Ovary (tissue), 9 donors: ENCODE measurements around the gene LDAH. TPM values are rescaled to one million over a fixed set of nuclear protein-coding genes. Genes with fewer than 3 reads are reported as not detected.
A peak's percentile ranks its signal among the peaks of the same experiment; 100 is the strongest.

Source experiments
- DNase-seq, 5 donors: peaks; one replicate each; pipeline ENCODE4 v3.0.0-alpha.2; 2019 to 2020
- H3K27ac ChIP-seq, 2 donors: fragments of 200-600 bp; one replicate each; pipeline versions ENCODE4 v1.5.1 to v1.8.0; 2019 to 2022
- H3K27me3 ChIP-seq: fragments of 200-600 bp; one replicate; pipeline ENCODE4 v1.8.0; 2022
- H3K36me3 ChIP-seq: fragments of 200-600 bp; sonication (generic); one replicate; pipeline ENCODE4 v1.5.1; 2019
- H3K4me1 ChIP-seq: one replicate; pipeline ENCODE4 v1.8.1; 2013; ENCODE audit warnings: mild to moderate bottlenecking, moderate library complexity; ENCODE audit not compliant: insufficient read depth
- H3K4me3 ChIP-seq: fragments of 200-600 bp; sonication (generic); one replicate; pipeline ENCODE4 v1.5.1; 2017
- H3K9me3 ChIP-seq, 2 donors: fragments of 200-600 bp in 1 of 2; sonication (generic) in 1 of 2; one replicate each; pipeline versions ENCODE4 v1.5.1 to v1.8.1; 2013 to 2019; ENCODE audit warnings: mild to moderate bottlenecking in 1 of 2, moderate library complexity in 1 of 2
- EP300 ChIP-seq: sonication (generic); formaldehyde crosslinking; IDR thresholded peaks from one replicate; pipeline ENCODE4 v1.6.1; 2017; ENCODE audit warnings: antibody characterized with exemption
- POLR2A ChIP-seq: fragments of 450-650 bp; IDR thresholded peaks from one replicate; pipeline ENCODE4 v1.6.1; 2017; ENCODE audit warnings: antibody characterized with exemption, mild to moderate bottlenecking, moderate library complexity
- WGBS, 3 donors: extraction: QIAGEN DNeasy Blood & Tissue Kit in 1 of 3; methylation state at CpG; one replicate each; pipeline versions ENCODE4 v1.1.5 to v1.1.7; 2013 to 2017; 5-methylcytosine and 5-hydroxymethylcytosine counted together
- intact Hi-C, 4 donors: fragments of 100-400 bp; cut with DNase I; formaldehyde crosslinking; loops; one replicate each; pipeline versions ENCODE4 v1.11.0 to v1.15.1; 2022 to 2023
- polyA plus RNA-seq, 2 donors: library from polyadenylated mRNA; stranded (reverse); fragments of 200-250 nt in 1 of 2; fragments of 350-450 nt in 1 of 2; fragmentation: Illumina TruSeq in 1 of 2; extraction: RNeasy Lipid Tissue Mini Kit (QIAGEN cat#74804) in 1 of 2; gene quantifications; one replicate each; pipeline ENCODE4 v1.2.3, GENCODE V29; 2013 to 2014
- total RNA-seq, 7 donors: library from RNA; depleted of rRNA in 2 of 7; stranded (reverse); fragments of >200 nt in 2 of 7; fragmentation: NEBNext Ultra II Directional in 3 of 7; extraction: Animal tissue kit (Norgen Biotek cat#: 25700) in 3 of 7; gene quantifications; one replicate each; pipeline versions ENCODE4 v1.1.0 to v1.2.4, GENCODE V29; 2016 to 2023
- TF ChIP-seq, protein P1 (sequence below), 3 donors: fragments of 450-650 bp in 2 of 3; fragments of 200-600 bp in 1 of 3; IDR thresholded peaks; one replicate each; pipeline versions ENCODE4 v1.5.1 to v1.8.0; 2016 to 2022; ENCODE audit warnings: antibody characterized with exemption in 3 of 3, mild to moderate bottlenecking in 1 of 3
- donor health status: DM: no; HTN: no; CAD: no; lungs with moderate emphysema.
- donor health status: DM: no; HTN: no; CAD: no.
- donor health status: Bipolar disorder and iron deficiency.
- donor health status: DM: yes; HTN: yes; CAD: no.
- donor health status: DM: no; HTN: no; CAD: no.
- donor health status: DM: yes; HTN: yes; CAD: no.

LDAH gene
- total and polyA plus RNA-seq, 9 donors, result 4.0 to 21.0 (median 11.0) TPM

DNA sequence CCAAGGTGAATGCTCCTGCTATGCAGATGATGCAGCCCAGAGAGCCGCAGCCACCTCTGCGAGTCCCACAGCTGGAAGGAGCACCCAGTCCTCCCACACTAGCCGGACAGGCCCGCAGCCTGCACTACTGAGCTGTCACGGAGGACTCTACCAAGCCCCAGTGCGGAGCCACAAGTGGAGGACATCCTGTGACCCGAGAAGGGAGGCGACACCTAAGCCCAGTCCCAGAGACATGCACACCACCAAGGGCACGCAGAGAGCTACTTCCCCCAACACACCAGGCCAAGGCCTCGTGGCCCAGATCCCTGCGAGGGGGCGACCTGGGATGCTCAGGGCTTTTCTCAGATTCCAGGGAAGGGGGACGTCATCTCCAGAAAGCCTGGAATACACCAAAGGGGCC, 184.9 kb downstream of the LDAH start:
- intact Hi-C loops, result no loop called here
- peak in 1 of 5 donors; percentile 31 for DNase-seq
- TF ChIP-seq, protein P1, sequence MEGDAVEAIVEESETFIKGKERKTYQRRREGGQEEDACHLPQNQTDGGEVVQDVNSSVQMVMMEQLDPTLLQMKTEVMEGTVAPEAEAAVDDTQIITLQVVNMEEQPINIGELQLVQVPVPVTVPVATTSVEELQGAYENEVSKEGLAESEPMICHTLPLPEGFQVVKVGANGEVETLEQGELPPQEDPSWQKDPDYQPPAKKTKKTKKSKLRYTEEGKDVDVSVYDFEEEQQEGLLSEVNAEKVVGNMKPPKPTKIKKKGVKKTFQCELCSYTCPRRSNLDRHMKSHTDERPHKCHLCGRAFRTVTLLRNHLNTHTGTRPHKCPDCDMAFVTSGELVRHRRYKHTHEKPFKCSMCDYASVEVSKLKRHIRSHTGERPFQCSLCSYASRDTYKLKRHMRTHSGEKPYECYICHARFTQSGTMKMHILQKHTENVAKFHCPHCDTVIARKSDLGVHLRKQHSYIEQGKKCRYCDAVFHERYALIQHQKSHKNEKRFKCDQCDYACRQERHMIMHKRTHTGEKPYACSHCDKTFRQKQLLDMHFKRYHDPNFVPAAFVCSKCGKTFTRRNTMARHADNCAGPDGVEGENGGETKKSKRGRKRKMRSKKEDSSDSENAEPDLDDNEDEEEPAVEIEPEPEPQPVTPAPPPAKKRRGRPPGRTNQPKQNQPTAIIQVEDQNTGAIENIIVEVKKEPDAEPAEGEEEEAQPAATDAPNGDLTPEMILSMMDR (IDR thresholded peaks at IDR 0.05), result no peak
- TF ChIP-seq POLR2A (no peak), EP300 (no peak)
- Histone ChIP-seq H3K9me3 (no peaks in the 10 kb centered on the region), H3K4me1 (peaks cover 8% of the 10 kb centered on the region), H3K36me3 (no peaks in the 10 kb centered on the region), H3K4me3 (no peak overlapping the region), H3K27me3 (no peaks in the 10 kb centered on the region), H3K27ac (no peak overlapping the region)
- 91 to 94% (median 93%) methylated on average over 13 of the region's 13 CpGs for WGBS, 3 donors

DNA sequence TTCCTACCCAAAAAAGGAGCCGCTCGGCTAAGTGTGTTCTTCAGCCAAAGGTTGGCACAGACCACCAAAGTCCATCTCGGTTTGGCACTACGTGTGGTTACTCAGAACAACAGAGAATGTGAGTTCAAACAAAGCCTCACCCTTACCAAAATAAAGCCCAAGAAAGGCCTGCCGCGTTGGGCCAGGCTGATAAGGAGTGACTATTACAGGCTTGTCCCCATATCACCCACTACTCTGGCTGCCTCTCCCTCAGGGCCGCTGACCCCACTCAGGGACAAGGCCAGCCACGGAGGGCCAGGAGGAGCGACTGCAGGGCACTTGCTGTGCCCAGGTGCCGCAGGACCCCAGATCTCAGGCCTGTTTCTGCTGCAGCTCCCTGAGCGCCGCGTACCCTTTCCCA, 185.8 kb downstream of the LDAH start:
- peaks cover 6% of the 10 kb centered on the region for H3K4me1 ChIP-seq
- no peaks in the 10 kb centered on the region for H3K9me3 ChIP-seq
- no peaks in the 10 kb centered on the region for H3K27me3 ChIP-seq
- no peak overlapping the region for H3K4me3 ChIP-seq
- peak in 2 of 5 donors; percentile 29 to 43 for DNase-seq
- WGBS, 3 donors, result 46 to 52% (median 51%) methylated on average over 13 of the region's 13 CpGs
- intact Hi-C loops, result loop anchor here in 2 of 4 donors (2.0 kb wide), 2 partner anchors 186 to 194 kb away; no protein-coding TSS in a partner anchor
- peak; percentile 78 for TF ChIP-seq EP300
- TF ChIP-seq POLR2A, result no peak
- no peaks in the 10 kb centered on the region for H3K36me3 ChIP-seq
- H3K27ac ChIP-seq, result no peak overlapping the region

DNA sequence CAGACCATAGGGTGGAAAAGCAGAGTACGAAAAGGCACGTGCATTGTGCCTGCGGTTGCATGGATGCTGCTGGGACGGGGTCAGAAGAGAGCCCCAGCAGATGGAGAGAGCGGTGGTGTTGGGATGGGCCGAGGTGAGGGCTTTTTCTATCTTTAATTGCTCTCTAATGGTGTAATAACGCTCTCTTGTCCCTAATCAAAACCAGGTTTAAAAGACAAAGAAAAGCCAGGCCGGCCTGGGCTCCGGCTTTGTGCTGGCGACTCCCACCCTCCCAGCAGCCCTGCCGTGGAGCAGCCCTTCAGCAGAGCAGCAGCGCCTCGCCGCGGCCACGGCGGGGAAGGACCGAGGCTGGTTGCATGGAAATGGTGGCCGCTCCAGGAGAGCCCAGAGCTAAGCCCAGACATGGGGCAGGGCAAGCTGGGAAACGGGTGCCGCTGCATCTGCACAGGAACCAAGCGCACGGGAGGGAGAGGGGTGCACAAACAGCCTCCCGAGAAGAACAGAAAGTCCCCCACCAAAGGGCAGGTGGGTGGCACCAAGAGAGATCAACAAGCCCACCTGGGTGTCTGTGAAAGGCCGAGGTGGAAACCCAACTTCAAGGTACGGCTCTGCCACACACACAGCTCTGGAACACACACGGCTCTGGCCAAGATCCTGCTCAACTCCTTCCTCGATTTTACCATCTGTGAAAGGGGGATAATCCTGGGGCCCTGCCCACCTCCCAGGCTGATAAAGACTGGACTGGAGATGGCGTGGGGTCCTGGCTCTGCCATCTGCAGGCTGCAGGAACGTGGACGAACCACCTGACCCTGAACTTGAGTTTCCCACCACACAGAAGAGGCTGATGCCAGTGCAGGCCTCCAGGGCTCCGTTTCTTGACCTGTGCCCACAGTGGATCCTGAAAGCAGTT, 187.0 kb downstream of the LDAH start:
- WGBS, 3 donors, result 24 to 28% (median 26%) methylated on average over 32 of the region's 32 CpGs
- Histone ChIP-seq H3K36me3 (no peaks in the 10 kb centered on the region), H3K27ac (peak overlapping the region in 1 of 2 donors; percentile 33), H3K4me1 (peaks cover 4% of the 10 kb centered on the region), H3K27me3 (no peaks in the 10 kb centered on the region), H3K4me3 (no peak overlapping the region), H3K9me3 (no peaks in the 10 kb centered on the region)
- DNase-seq, result peak; percentile 85 to 93 (median 91)
- intact Hi-C loops, result loop anchor here (2.0 kb wide), 4 partner anchors 185 to 193 kb away; no protein-coding TSS in a partner anchor
- TF ChIP-seq EP300 (peak; percentile 3), POLR2A (peak; percentile 15)
- TF ChIP-seq, protein P1 (IDR thresholded peaks at IDR 0.05), result peak; percentile 78 to 98 (median 95)

DNA sequence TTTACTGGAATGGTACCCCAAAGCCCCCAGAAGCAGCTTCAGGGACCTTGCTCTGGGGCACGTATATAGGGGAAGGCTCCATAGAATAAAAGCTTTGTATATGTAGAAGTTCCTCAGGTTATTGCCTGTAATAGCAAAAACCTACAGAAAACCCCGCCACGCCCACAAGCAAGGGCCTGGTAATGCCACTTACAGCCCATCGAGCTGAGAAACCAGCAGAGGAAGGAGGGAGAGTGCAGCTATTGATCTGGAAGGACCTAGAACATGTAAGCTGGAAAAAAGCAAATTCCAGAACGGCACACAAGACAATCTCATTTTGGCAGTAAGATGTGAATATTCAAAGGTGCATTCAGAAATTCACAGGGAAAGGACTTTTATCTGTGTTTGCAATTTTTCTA, 187.8 kb downstream of the LDAH start:
- Histone ChIP-seq H3K27ac (peak overlapping the region in 1 of 2 donors; percentile 33), H3K27me3 (no peaks in the 10 kb centered on the region), H3K4me3 (no peak overlapping the region), H3K4me1 (peaks cover 4% of the 10 kb centered on the region), H3K36me3 (no peaks in the 10 kb centered on the region), H3K9me3 (no peaks in the 10 kb centered on the region)
- intact Hi-C loops, result loop anchor here in 2 of 4 donors (2.0 kb wide), 2 partner anchors 186 to 190 kb away; no protein-coding TSS in a partner anchor
- TF ChIP-seq POLR2A (no peak), EP300 (no peak)
- TF ChIP-seq, protein P1 (IDR thresholded peaks at IDR 0.05), result no peak
- DNase-seq, result peak in 2 of 5 donors; percentile 30 to 31
- 80 to 81% (median 80%) methylated on average over 5 of the region's 5 CpGs for WGBS, 3 donors
